Measurements from ENCODE around the gene WDR4.
A peak's percentile ranks its signal among the peaks of the same experiment; 100 is the strongest.
"Not testable (repeated sequence)": the region's sequence is repeated elsewhere in the genome, so short reads cannot be mapped to it uniquely, and the experiment has no call there.

Gene WDR4, protein sequence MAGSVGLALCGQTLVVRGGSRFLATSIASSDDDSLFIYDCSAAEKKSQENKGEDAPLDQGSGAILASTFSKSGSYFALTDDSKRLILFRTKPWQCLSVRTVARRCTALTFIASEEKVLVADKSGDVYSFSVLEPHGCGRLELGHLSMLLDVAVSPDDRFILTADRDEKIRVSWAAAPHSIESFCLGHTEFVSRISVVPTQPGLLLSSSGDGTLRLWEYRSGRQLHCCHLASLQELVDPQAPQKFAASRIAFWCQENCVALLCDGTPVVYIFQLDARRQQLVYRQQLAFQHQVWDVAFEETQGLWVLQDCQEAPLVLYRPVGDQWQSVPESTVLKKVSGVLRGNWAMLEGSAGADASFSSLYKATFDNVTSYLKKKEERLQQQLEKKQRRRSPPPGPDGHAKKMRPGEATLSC

DNA sequence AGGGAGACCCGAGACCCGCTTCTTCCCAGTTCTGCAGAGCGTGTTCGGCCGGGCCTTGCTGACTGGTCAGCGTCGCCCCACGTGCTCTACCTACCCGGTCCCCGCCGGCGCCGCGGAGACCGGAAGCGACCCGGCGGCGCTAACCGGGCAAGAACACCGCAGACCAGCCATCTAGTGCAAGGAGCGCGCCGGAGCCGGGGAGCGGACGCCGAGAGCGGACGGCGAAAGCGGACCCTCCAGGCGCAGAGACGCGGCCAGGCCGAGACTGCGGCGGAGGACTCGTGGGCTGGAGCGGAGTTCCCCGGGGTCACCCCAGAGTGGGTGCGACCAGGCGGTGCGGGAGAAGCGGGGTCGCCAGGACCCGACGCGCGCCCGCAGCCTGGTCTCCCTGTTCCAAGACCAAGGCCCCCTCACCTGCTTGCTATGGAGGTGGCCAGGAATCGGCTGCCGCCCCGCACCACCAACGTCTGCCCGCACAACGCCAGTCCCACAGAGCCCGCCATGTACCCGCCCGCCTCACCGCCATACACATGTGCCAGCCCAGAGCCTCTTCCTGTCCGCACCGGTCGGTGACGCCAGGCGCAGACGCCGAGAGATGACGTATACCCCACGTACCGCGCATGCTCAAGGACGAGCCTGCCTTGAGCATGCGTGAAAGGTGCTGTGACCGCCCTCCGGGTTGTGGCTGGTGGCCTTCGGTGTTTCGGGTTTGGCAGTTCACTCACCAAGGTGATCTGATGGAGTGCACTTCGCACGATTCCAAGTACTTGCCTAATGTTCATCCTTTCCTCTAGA, at the start of gene WDR4:
Gene WDR4, minus strand, starts transcription at position 547 of the 795 bp plus-strand sequence. Its CDS starts 44 bp downstream, at position 503.
- peak; percentile 99 for DNase-seq (ENCODE audit: low spot score)

DNA sequence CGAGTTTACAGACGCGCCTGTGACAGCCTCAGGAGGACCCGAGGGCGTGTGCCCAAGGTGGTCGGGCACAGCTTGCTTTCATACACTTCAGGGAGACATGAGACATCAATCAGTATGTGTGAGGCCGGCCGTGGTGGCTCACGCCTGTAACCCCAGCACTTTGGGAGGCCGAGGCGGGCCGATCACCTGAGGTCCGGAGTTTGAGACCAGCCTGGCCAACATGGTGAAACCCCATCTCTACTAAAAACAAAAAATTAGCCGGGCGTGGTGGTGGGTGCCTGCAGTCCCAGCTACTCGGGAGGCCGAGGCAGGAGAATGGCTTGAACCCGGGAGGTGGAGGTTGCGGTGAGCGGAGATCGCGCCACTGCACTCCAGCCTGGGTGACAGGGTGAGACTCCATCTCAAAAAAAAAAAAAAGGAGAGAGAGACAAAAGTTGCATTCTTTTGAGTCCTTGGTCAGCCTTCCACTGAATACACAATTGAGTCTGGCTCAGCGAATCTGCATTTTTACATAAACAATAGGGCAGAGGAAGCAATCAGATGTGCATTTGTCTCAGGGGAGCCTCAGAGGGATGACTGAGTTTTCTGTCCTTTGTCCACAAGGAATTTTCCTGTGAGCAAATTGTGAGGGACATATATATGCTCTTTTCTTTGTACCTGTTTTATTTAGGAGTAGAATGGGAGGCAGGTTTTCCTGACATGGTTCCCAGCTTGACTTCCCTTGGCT, 48.3 kb upstream of the WDR4 start:
- DNase-seq (ENCODE audit: low spot score): not testable (repeated sequence)

DNA sequence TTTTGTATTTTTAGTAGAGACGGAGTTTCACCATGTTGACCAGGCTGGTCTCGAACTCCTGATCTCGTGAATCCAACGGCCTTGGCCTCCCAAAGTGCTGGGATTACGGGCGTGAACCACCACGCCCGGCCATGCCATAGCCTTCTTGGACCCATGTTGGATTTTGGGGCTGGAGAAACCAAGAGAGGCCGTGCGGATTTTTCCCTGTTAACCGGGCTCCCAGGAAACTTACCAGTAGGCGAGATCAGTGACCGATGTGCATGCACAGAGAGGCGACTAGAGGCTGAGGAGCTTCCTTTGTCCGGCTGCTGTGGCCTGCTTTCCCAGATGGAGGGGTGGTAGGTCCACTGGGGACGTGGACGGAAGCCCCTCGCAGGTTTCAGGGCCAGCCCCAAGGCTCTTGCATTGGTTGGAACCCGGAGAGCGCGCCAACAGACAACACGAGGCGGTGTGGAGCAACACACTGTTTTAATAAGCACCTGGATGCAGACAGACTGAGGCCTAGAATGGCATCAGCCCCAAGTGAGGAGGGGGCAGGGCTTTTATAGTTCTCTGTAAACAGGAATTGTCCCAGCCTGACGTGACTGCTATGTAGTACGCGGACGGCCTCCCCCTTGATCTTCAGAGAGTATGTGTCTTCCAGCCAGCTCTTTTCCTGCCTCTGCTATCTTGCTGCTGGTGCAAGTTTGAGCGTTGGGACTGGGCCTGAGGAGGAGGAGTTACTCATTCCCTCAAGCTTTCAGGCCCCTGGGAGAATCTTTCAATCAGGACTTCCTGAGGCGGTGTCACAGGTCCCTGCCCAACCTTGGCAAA, 46.0 kb upstream of the WDR4 start, which contains the start of gene ERVH48-1:
Gene ERVH48-1, minus strand, starts transcription at position 517 of the 813 bp plus-strand sequence. CDS start 6,624 bp downstream, outside the sequence.
- peak; percentile 53 for DNase-seq (ENCODE audit: low spot score)

DNA sequence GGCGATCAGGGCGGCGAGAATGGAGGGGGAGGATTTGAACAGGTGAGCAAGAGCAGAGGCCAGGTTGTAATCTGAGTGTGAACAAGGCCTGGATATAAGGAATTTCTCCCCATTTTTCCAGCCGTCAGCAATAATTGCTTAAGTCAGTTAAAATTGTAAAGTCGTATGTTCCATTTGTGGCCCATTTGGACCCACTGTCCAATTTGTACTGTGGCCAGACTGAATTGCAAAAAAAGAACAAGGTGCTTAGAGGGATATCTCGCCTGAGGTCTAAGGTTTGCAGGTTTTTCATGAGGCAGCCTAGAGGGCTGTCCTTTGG, 45.1 kb upstream of the WDR4 start:
- DNase-seq (ENCODE audit: low spot score): no peak

DNA sequence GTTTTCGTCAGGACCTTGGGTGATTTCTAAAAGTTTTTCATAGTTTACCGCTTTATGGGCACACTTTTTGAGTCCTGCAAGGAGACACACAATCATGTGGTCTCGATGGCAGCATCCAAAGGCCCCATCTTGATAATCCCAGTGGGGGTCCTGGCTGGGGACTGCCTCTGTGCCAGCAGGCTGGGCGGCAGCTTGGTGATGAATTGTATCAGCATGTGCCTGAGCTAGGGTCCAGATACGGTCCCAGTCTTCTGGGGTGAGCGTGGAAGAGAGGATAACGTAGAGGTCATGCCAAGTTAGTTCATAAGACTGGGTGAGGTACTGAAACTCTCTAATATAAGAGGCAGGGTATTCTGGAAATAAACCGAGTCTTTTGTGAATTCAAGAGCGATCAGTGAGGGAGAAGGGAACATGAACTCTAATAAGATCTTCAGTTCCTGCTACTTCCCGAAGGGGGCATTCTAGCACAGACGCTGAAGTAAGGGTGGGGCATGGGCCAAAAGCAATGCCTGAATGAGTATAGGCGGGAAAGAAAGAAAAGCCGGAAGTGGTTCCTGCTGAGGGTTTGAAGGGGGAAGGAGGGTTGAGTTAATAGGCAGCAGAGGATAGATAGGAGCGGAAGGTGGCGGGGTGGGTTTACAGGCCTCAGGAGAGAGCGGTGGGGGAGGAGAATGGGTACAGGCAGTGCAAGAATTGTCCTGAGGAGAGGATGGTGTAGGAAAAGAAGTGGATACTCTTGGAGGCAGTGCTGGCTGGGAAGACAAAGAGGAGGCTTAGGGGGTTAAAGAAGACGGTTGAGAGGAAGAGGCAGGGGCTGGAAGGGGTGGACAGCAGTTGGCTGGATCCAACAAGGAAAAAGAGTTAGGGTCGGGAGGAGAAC, 44.5 kb upstream of the WDR4 start:
- peak; percentile 81 for DNase-seq (ENCODE audit: low spot score)

DNA sequence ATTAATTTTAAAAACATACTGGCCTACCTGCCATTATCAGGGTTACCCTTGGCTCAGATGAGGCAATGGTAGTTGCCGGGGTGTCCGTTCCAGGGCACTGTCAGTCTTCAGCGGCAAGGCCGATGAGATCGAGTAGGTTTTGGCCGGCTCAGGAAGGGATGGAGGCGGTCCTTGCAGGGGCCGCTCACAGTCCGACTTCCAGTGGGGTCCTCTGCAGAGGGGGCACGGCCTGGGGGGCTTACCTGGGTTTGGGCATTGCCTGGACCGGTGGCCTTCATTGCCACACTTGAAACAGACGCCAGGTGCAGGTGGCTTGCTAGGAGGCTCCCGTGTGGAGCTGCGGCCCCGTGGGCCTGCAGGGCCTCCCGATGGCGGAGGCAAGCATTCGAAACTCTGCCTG, 43.6 kb upstream of the WDR4 start:
- no peak for DNase-seq (ENCODE audit: low spot score)

DNA sequence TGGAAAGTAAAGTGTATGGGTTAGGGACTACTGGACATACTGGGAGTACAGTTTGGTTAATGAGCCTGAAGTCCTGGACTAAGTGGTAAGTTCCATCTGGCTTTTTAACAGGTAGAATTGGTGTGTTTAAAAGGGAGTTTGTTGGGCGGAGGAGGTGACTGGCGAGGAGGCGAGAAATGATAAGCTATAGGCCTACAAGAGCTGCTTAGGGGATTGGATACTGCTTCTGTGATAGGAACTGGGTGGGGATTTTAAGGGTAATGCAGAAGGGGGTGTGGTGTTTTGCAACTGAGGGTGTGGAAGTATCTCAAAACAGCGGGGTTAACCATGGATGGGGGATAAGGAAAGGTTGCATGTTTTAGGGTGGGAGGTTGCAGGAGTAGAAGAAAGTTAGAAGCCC, 42.6 kb upstream of the WDR4 start:
- no peak for DNase-seq (ENCODE audit: low spot score)

DNA sequence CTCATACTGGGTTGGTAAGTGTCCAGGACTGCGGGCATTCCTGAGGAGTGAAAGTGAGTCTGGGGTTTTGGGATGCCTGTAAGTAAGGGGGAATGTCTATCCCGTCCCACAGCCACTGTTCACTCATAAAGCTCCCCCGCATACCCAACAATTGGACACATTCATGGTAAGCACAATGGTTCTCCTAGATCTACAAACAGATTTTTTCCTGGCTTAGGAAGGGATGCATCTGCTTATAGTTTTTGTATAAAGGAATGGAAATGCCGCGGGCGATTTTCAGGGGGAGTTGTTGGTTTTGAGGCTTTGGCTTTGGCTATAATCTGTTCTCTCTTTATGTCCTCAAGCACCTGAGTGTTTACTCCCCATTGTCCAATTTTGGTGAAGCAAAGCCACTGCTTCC, 39.0 kb upstream of the WDR4 start:
- DNase-seq (ENCODE audit: low spot score): no peak

DNA sequence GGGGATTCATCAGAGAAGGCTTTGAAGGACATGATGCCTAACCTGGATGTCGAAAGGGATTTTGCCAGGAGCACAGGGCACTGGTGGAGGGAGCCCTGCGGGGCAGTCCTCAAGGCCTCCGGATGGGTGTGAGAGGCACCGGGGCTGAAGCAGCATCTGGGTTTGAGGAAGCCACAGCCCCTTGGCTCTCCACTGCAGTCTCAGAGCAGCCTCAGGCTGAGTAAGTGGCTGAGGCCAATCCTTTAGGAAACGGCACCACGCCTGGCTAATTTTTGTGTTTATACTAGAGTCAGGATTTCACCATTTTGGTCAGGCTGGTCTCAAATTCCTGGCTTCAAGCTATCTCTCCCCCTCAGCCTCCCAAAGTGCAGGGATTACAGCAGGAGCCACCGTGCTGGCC, 34.1 kb upstream of the WDR4 start:
- DNase-seq (ENCODE audit: low spot score): no peak

DNA sequence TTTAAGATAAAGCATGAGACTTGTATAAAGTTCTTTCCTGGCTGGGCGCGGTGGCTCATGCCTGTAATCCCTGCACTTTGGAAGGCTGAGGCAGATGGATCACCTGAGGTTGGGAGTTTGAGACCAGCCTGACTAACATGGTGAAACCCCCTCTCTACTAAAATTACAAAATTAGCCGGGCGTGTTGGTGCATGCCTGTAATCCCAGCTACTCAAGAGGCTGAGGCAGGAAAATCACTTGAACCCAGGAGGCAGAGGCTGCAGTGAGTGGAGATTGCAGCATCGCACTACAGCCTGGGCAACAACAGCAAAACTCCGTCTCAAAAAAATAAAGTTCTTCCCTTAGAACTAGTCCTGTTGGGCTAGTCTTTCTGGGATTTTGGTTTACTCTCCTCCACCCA, 32.6 kb upstream of the WDR4 start:
- not testable (repeated sequence) for DNase-seq (ENCODE audit: low spot score)

DNA sequence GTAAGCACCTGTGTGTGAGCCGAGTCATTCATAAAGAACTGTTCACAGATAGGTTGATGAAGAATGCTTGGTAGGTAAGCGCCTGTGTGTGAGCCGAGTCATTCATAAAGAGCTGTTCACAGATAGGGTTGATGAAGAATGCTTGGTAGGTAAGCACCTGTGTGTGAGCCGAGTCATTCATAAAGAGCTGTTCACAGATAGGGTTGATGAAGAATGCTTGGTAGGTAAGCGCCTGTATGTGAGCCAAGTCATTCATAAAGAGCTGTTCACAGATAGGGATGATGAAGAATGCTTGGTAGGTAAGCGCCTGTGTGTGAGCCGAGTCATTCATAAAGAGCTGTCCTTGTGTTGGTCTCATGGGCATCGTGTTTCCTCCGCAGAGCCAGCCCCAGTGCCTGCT, 29.1 kb upstream of the WDR4 start:
- not testable (repeated sequence) for DNase-seq (ENCODE audit: low spot score)

DNA sequence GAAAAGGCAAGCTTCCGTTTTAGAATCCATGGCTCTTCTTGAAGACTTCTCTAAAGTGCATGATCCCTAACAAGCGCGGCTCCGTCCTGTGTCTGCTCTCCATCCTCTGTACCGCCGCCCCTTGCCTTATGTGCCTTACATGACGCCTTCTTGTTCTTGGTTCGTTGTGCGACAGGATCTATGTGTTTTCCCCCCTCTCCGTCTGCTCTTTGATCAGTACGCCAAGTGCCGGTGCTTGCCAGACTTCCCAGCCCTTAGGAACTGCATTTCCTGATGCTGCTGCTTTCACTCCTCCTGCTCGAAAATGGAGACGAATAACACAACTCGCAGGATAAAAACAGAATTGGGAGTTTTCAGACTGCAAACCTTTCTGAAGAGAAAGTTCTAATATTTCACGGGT, 26.9 kb upstream of the WDR4 start:
- DNase-seq (ENCODE audit: low spot score): no peak

DNA sequence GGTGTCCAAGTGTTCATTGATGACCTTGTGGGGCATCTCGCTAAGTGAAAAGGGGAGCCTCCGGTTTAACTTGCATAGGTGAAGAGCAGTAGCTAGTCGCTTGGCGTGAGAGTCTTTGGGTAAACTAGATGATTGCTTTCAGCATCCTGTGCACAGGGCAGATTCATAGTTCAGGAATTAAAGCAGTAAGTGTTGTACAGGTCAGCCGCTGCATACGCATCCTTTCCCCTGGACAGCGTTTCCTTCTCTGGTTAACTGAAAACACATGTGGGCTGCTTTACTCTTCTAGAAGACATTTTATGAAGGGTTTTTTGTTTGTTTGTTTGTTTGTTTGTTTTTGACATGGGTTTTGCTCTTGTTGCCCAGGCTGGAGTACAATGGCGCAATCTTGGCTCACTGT, 25.9 kb upstream of the WDR4 start:
- no peak for DNase-seq (ENCODE audit: low spot score)

DNA sequence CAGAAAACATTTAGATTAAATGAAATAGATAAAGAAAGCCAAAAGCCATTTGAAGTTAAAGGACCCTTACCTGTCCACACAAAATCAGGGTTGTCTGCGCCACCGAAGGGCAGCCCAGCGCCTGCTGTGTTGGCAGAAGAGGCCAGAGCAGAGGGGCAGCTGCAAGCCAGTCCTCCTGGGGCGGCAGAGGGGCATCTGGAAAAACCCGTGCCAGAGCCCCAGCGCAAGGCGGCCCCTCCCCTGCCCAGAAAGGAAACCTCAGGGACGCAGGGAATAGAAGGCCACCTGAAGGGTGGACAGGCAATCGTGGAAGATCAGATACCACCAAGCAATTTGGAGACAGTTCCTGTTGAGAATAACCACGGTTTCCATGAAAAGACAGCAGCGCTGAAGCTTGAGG, 24.5 kb upstream of the WDR4 start:
- no peak for DNase-seq (ENCODE audit: low spot score)

DNA sequence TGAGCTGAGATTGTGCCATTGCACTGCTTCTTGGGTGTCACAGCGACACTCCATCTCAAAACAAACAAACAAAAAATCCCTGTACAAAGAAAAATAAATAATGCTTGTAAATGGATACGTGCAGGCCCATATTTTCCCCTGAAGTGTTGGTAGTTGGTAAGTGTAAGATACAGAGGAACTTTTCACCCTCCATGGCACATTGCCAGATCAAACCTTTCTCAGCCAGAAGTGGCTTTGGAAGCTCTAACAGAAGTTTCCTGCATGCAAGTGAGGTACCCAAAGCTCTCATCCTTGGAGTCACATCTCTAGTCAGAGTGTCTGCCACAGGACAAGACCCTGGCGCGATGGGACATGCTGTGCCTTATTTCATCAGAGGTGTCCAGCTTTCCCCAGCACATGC, 21.1 kb upstream of the WDR4 start:
- no peak for DNase-seq (ENCODE audit: low spot score)

DNA sequence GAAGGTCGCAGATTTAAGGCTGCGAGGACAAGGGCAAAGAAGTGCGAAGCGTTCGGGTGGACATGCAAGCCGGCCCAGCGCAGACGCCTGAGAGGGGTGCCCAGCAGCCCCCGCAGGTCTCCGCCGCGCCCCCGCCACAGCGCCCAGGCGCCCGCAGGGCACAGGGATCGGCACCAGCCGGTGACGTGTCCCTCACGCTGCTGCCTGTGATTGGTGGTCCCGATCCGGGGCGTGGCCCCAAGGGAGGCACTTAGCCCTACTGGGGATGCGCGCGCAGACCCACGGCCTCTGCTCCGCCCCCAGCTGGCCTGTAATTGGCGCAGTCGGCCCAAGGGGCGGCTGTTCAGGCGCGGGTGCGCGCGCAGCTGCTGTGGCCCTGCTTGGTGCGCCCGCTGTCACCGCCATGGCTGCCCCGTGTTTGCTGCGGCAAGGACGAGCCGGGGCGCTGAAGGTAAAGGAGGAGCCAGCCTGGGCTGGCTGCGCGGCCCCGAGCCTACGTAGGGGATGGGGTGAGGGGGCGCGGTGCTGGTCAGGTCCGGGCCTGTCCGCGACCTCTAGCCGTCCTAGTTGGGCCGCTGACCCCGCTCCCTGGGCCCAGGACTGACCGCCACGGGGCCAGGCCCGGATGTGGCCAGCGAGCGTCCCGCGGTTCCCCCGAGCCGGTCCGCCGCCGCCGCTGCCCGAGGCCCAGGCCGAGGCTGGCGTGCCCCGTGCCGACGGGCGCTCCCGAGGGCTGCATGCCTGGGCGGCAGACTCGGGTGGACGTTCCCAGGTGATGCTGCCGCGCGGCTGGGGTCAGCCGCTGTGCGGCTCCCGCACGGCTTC, 13.8 kb upstream of the WDR4 start, which contains the start of gene NDUFV3:
Gene NDUFV3, plus strand, starts transcription at position 379 of the 825 bp plus-strand sequence. Its CDS starts 25 bp downstream, at position 404.
- peak; percentile 100 for DNase-seq (ENCODE audit: low spot score)

DNA sequence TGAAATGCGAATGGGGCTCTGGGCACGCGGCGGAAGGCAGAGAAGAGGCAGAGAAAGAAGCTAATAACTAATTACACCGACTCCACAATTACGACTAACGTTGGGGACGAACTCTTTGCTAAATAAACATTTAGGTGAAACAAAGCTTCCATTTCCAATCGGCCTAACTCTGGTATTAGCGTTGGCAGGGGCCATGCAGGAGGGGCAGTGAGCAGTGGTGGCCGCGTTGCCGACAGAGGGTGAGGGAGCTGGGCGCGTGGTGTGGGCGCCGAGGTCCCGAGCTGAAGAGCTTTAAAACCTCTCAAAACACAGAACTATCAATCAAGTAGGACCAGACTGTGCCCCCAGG, 13.2 kb upstream of the WDR4 start:
- DNase-seq (ENCODE audit: low spot score): no peak

DNA sequence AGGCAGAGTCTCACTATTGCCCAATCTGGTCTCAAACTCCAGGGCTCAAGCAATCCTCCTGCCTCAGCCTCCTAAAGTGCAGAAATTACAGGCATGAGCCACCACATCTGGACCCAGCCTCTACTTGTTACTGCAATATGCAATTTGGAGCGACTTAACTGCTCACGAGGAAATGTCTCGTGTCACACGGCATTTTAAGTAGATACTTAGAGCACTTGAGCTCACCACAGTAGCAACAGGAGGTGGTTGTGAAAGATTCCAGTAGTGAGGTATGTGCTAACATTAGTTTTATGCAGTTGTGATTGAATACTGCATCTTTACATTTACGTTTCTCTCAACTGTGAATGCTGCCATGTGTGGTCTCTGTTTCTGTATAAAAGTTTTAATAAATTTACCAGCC, 8.0 kb upstream of the WDR4 start:
- DNase-seq (ENCODE audit: low spot score): no peak

DNA sequence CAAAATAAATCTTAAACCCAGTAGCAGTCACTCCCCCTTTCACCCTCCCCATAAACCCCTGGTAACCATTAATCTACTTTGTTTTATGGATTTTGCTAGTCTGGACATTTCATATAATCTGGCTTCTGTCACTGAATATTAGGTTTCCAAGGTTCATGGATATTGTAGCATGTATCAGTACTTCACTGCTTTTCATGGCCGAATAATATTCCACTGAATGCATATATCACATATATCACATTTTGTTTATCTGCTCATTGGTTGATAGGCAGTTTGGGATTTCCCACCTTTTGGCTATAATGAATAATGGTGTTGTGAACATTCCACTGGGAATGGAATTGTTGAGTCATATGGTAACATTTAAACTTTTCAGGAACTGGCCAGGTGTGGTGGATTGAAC, 4.6 kb upstream of the WDR4 start:
- DNase-seq (ENCODE audit: low spot score): no peak

DNA sequence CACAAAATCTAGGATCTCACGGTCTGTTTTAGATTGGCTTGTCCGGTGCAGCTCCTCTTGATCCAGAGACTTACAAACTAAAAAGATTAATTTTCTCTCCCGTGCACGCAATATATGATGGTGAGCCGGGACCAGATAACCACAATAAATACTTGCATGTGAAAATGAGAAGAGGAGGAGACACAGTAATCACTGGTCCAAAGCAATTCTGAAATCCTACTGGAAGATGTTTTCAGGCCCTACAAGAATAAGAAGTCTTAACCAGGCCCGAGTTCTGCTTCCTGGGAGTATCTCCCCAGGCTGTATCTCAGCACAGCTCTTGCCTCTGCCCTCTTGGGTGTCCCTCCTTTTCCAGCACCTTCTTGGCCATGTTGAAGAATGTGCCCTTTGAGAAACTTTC, 1.0 kb upstream of the WDR4 start:
- DNase-seq (ENCODE audit: low spot score): no peak

All from ecto neural progenitor cell (in vitro differentiated cells).